Stimulated activated CD4-positive, alpha-beta T cell treated with anti-CD3 and anti-CD28 coated beads, Interleukin-2, amount 100 ng/mL, for 48 hours (primary cell): ENCODE measurements around the gene PADI4.

Experiments used
- DNase-seq, 2 donors: peaks; one replicate each; pipeline ENCODE4 v3.0.0-alpha.2; 2020

Gene PADI4

GRCh38 chr1:17307946-17308345, at the start of gene PADI4:
Gene PADI4, plus strand, starts transcription at chr1:17308197. Its CDS starts 26 bp downstream, at chr1:17308223.
- DNase-seq, result no peak

- DNase-seq, result no peak
These were observed 49.3 kb upstream of the PADI4 start for GRCh38 chr1:17258758-17259130.

- no peak for DNase-seq
These were observed 48.6 kb upstream of the PADI4 start for GRCh38 chr1:17259233-17259873.

- DNase-seq, result no peak
These were observed 47.7 kb upstream of the PADI4 start for GRCh38 chr1:17260264-17260663.

- no peak for DNase-seq
These were observed 47.3 kb upstream of the PADI4 start for GRCh38 chr1:17260738-17261137.

- no peak for DNase-seq
These were observed 44.1 kb upstream of the PADI4 start for GRCh38 chr1:17263936-17264335.

GRCh38 chr1:17264470-17264869, 43.5 kb upstream of the PADI4 start:
- no peak for DNase-seq

GRCh38 chr1:17265162-17265561, 42.8 kb upstream of the PADI4 start:
- no peak for DNase-seq

- DNase-seq, result no peak
These were observed 42.0 kb upstream of the PADI4 start for GRCh38 chr1:17265950-17266349.

GRCh38 chr1:17270891-17271765, 36.9 kb upstream of the PADI4 start:
- DNase-seq, result no peak

GRCh38 chr1:17272066-17272465, 35.9 kb upstream of the PADI4 start:
- DNase-seq, result no peak

GRCh38 chr1:17272646-17273045, 35.4 kb upstream of the PADI4 start:
- DNase-seq, result no peak

GRCh38 chr1:17273096-17273495, 34.9 kb upstream of the PADI4 start:
- no peak for DNase-seq

- peak; percentile 43 to 54 for DNase-seq
These were observed 33.5 kb upstream of the PADI4 start for GRCh38 chr1:17274186-17275170.

GRCh38 chr1:17276568-17276967, 31.4 kb upstream of the PADI4 start:
- DNase-seq, result no peak

GRCh38 chr1:17277511-17278159, 30.4 kb upstream of the PADI4 start:
- no peak for DNase-seq

GRCh38 chr1:17278996-17279830, 28.8 kb upstream of the PADI4 start:
- DNase-seq, result no peak

GRCh38 chr1:17280436-17280835, 27.6 kb upstream of the PADI4 start:
- no peak for DNase-seq

- no peak for DNase-seq
These were observed 27.1 kb upstream of the PADI4 start for GRCh38 chr1:17280894-17281293.

GRCh38 chr1:17281775-17282181, 26.2 kb upstream of the PADI4 start:
- no peak for DNase-seq

- DNase-seq, result no peak
These were observed 25.2 kb upstream of the PADI4 start for GRCh38 chr1:17282836-17283235.

GRCh38 chr1:17286646-17287045, 21.4 kb upstream of the PADI4 start:
- no peak for DNase-seq
